ENCODE measurements around the gene YJEFN3.

- TF ChIP-seq, protein P1, sequence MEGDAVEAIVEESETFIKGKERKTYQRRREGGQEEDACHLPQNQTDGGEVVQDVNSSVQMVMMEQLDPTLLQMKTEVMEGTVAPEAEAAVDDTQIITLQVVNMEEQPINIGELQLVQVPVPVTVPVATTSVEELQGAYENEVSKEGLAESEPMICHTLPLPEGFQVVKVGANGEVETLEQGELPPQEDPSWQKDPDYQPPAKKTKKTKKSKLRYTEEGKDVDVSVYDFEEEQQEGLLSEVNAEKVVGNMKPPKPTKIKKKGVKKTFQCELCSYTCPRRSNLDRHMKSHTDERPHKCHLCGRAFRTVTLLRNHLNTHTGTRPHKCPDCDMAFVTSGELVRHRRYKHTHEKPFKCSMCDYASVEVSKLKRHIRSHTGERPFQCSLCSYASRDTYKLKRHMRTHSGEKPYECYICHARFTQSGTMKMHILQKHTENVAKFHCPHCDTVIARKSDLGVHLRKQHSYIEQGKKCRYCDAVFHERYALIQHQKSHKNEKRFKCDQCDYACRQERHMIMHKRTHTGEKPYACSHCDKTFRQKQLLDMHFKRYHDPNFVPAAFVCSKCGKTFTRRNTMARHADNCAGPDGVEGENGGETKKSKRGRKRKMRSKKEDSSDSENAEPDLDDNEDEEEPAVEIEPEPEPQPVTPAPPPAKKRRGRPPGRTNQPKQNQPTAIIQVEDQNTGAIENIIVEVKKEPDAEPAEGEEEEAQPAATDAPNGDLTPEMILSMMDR (IDR thresholded peaks at IDR 0.05 in 2 of 3, conservative IDR thresholded peaks at IDR 0.05 in 1 of 3; ENCODE audit: borderline replicate concordance in 1 of 3, insufficient read depth in 1 of 3, low read depth in 2 of 3, low read length in 2 of 3), result no peak
- no peak for TF ChIP-seq EZH2phosphoT487 (IDR thresholded peaks at IDR 0.05; ENCODE audit: borderline replicate concordance)
- TF ChIP-seq POLR2AphosphoS5 (IDR thresholded peaks at IDR 0.05; ENCODE audit: low read depth, low read length), result no peak
- no peak for TF ChIP-seq RAD21 (IDR thresholded peaks at IDR 0.05; ENCODE audit: low read depth)
- no peak for TF ChIP-seq REST (IDR thresholded peaks at IDR 0.05; ENCODE audit: low read depth)
- TF ChIP-seq POLR2A (IDR thresholded peaks at IDR 0.05; ENCODE audit: borderline replicate concordance, extremely low read depth, insufficient read depth, insufficient read length), result no peak
- TF ChIP-seq JUND (IDR thresholded peaks at IDR 0.05), result no peak
- no peak for TF ChIP-seq ZNF274 (IDR thresholded peaks at IDR 0.05; ENCODE audit: low read depth, low read length)
- TF ChIP-seq YY1 (IDR thresholded peaks at IDR 0.05; ENCODE audit: extremely low read depth, insufficient replicate concordance, low read depth, low read length), result no peak
These were observed 16.4 kb downstream of the YJEFN3 start for GRCh38 chr19:19544954-19545591.
